Measurements from ENCODE around the gene KNCN. TPM values are rescaled to one million over a fixed set of nuclear protein-coding genes. Genes with fewer than 3 reads are reported as not detected.

The KNCN gene
- total and polyA plus RNA-seq, 2 experiments from 2014 or later = not detected

DNA sequence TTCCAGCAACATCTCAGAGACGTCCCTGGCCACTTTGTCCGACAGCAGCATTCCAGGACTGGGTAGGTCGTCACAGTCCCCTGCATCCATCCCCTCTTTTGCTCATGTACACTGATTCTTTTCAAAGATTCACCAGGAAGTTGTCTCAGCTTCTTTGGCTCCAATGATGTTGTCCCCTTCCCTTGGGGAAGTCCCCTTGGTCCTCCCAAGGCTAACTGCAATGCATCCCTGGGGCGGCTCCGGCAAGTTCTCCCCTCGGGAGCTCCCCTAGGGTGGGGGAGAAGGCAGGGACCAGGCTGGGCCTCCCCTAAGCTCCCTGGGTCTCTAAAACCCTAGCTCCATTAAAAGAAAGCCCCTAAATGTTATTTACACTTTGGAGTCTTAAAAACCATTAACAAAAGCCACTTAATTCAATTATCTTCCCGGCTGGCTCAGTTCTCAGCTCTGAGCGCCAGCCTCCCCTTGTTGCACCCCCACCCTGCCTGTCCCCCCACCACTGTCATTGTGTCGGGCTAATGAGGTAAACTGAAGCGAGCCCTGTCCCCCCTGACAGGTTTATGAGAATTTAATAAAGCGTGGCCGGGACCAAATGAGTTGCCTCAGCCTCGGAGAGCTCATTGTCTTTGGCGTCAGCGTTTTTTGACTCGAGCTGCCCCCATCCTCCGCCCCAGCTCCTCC, 25.3 kb downstream of the KNCN start (continued):
- TF ChIP-seq, protein P1, sequence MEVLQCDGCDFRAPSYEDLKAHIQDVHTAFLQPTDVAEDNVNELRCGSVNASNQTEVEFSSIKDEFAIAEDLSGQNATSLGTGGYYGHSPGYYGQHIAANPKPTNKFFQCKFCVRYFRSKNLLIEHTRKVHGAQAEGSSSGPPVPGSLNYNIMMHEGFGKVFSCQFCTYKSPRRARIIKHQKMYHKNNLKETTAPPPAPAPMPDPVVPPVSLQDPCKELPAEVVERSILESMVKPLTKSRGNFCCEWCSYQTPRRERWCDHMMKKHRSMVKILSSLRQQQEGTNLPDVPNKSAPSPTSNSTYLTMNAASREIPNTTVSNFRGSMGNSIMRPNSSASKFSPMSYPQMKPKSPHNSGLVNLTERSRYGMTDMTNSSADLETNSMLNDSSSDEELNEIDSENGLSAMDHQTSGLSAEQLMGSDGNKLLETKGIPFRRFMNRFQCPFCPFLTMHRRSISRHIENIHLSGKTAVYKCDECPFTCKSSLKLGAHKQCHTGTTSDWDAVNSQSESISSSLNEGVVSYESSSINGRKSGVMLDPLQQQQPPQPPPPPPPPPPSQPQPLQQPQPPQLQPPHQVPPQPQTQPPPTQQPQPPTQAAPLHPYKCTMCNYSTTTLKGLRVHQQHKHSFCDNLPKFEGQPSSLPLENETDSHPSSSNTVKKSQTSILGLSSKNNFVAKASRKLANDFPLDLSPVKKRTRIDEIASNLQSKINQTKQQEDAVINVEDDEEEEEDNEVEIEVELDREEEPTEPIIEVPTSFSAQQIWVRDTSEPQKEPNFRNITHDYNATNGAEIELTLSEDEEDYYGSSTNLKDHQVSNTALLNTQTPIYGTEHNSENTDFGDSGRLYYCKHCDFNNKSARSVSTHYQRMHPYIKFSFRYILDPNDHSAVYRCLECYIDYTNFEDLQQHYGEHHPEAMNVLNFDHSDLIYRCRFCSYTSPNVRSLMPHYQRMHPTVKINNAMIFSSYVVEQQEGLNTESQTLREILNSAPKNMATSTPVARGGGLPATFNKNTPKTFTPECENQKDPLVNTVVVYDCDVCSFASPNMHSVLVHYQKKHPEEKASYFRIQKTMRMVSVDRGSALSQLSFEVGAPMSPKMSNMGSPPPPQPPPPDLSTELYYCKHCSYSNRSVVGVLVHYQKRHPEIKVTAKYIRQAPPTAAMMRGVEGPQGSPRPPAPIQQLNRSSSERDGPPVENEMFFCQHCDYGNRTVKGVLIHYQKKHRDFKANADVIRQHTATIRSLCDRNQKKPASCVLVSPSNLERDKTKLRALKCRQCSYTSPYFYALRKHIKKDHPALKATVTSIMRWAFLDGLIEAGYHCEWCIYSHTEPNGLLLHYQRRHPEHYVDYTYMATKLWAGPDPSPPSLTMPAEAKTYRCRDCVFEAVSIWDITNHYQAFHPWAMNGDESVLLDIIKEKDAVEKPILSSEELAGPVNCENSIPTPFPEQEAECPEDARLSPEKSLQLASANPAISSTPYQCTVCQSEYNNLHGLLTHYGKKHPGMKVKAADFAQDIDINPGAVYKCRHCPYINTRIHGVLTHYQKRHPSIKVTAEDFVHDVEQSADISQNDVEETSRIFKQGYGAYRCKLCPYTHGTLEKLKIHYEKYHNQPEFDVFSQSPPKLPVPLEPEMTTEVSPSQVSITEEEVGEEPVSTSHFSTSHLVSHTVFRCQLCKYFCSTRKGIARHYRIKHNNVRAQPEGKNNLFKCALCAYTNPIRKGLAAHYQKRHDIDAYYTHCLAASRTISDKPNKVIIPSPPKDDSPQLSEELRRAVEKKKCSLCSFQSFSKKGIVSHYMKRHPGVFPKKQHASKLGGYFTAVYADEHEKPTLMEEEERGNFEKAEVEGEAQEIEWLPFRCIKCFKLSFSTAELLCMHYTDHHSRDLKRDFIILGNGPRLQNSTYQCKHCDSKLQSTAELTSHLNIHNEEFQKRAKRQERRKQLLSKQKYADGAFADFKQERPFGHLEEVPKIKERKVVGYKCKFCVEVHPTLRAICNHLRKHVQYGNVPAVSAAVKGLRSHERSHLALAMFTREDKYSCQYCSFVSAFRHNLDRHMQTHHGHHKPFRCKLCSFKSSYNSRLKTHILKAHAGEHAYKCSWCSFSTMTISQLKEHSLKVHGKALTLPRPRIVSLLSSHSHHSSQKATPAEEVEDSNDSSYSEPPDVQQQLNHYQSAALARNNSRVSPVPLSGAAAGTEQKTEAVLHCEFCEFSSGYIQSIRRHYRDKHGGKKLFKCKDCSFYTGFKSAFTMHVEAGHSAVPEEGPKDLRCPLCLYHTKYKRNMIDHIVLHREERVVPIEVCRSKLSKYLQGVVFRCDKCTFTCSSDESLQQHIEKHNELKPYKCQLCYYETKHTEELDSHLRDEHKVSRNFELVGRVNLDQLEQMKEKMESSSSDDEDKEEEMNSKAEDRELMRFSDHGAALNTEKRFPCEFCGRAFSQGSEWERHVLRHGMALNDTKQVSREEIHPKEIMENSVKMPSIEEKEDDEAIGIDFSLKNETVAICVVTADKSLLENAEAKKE (CRISPR knock-in tag; IDR thresholded peaks at IDR 0.05) = no peak
- no peak for TF ChIP-seq EZH2phosphoT487 (IDR thresholded peaks at IDR 0.05; ENCODE audit: unreplicated experiment)
- no peak for TF ChIP-seq CREB1 (CRISPR knock-in tag; IDR thresholded peaks at IDR 0.05; ENCODE audit: low read depth)
- no peak for TF ChIP-seq ZNF331 (CRISPR knock-in tag; IDR thresholded peaks at IDR 0.05; ENCODE audit: low read depth)
- no peak for TF ChIP-seq STAT1 (IDR thresholded peaks at IDR 0.05; ENCODE audit: unreplicated experiment)
- TF ChIP-seq, protein P2, sequence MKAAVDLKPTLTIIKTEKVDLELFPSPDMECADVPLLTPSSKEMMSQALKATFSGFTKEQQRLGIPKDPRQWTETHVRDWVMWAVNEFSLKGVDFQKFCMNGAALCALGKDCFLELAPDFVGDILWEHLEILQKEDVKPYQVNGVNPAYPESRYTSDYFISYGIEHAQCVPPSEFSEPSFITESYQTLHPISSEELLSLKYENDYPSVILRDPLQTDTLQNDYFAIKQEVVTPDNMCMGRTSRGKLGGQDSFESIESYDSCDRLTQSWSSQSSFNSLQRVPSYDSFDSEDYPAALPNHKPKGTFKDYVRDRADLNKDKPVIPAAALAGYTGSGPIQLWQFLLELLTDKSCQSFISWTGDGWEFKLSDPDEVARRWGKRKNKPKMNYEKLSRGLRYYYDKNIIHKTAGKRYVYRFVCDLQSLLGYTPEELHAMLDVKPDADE (IDR thresholded peaks at IDR 0.05) = no peak
- TF ChIP-seq JUNB (IDR thresholded peaks at IDR 0.05; ENCODE audit: unreplicated experiment) = no peak
